ENCODE results near the gene TRAF1.

Gene TRAF1

DNA sequence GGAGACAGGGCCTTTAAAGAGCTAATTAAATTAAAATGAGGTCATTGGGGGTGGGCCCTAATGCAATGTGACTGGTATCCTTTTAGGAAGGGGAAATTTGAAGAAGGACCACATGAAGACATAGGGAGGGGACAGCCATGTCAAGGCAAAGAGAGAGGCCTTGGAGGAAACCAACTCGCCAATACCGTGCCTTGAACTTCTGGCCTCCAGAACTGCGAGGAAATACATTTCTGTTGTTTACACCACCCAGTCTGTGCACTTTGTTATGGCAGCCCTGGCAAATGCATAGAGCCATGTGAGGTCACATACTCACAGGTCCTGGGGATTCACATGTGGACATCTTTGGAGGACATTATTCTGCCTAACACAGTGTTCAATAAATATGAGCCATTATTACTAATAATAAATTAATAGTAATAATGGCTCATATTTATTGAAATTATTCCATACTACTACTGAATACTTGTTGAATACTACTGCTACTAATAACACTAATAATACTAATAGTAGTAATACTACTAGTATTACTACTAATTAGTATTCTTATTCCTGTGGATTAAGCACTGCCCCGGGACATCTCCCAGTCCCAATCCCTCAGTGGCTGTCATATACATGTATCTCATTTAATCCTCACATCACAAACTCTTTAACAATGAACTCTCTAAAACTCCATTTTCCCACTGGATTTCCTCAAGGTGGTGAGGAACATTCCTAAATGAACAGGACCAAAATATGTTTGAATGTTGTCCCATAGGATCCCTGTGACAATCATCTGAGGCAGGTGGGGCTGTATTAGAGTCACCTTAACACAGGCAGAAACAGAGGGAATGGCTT lies 8.4 kb downstream of the TRAF1 start:
- Histone ChIP-seq H3K4me3 (ENCODE audit: insufficient read depth, low read depth, low read length, poor library complexity, severe bottlenecking) (no peak overlapping the region), H3K27ac (ENCODE audit: insufficient read depth, low read length, poor library complexity, severe bottlenecking) (peak overlapping the region; percentile 100), H3K9me3 (ENCODE audit: control insufficient read depth, low read length) (no peaks in the 10 kb centered on the region), H3K36me3 (ENCODE audit: control insufficient read depth, insufficient read depth, low read length) (peaks cover 49% of the 10 kb centered on the region), H3K27me3 (replicated peaks; ENCODE audit: control insufficient read depth, insufficient read depth, low read length, poor library complexity, severe bottlenecking) (no peaks in the 10 kb centered on the region), H3K4me1 (ENCODE audit: control insufficient read depth, insufficient read depth, low read length, poor library complexity, severe bottlenecking) (peaks cover 79% of the 10 kb centered on the region)
- DNase-seq = no peak

- Histone ChIP-seq H3K4me1 (ENCODE audit: control insufficient read depth, insufficient read depth, low read length, poor library complexity, severe bottlenecking) (peaks cover 70% of the 10 kb centered on the region), H3K27me3 (replicated peaks; ENCODE audit: control insufficient read depth, insufficient read depth, low read length, poor library complexity, severe bottlenecking) (no peaks in the 10 kb centered on the region), H3K9me3 (ENCODE audit: control insufficient read depth, low read length) (no peaks in the 10 kb centered on the region), H3K4me3 (ENCODE audit: insufficient read depth, low read depth, low read length, poor library complexity, severe bottlenecking) (no peak overlapping the region), H3K36me3 (ENCODE audit: control insufficient read depth, insufficient read depth, low read length) (peaks cover 54% of the 10 kb centered on the region), H3K27ac (ENCODE audit: insufficient read depth, low read length, poor library complexity, severe bottlenecking) (peak overlapping the region; percentile 49)
- no peak for DNase-seq
Observed at GRCh38 chr9:120916991-120917880, 9.4 kb downstream of the TRAF1 start.

GRCh38 chr9:120916588-120916987 lies 10.0 kb downstream of the TRAF1 start:
- Histone ChIP-seq H3K27me3 (replicated peaks; ENCODE audit: control insufficient read depth, insufficient read depth, low read length, poor library complexity, severe bottlenecking) (no peaks in the 10 kb centered on the region), H3K9me3 (ENCODE audit: control insufficient read depth, low read length) (no peaks in the 10 kb centered on the region), H3K36me3 (ENCODE audit: control insufficient read depth, insufficient read depth, low read length) (peaks cover 60% of the 10 kb centered on the region), H3K27ac (ENCODE audit: insufficient read depth, low read length, poor library complexity, severe bottlenecking) (peak overlapping the region; percentile 49), H3K4me1 (ENCODE audit: control insufficient read depth, insufficient read depth, low read length, poor library complexity, severe bottlenecking) (peaks cover 64% of the 10 kb centered on the region), H3K4me3 (ENCODE audit: insufficient read depth, low read depth, low read length, poor library complexity, severe bottlenecking) (no peak overlapping the region)
- DNase-seq = no peak

DNA sequence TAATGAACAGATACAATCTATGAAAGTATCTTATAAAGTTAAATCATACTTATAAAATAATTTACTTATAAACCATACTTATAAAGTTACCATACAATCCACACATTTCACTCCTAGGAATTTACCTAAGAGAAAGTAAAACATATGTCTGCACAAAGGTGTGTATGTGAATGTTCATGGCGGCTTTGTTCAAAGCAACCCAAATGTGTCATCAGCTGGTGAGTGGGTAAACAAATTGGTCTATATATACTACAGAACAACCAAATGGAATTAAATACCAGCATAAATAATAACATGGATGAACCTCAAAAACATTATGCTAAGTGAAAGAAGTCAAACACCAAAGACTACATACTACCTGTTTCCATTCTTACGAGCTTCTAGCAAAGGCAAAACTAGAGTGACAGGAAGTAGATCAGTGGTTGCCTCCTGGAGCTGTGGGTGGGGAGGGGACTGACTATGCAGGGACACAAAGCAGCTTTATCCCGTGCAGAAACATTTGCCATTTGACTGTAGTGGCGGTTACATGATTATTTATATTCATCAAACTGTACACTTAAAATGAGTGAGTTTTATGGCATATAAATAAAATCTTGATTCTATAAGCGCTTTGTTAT lies 10.6 kb downstream of the TRAF1 start:
- peak overlapping the region; percentile 49 for H3K27ac ChIP-seq (ENCODE audit: insufficient read depth, low read length, poor library complexity, severe bottlenecking)
- H3K4me3 ChIP-seq (ENCODE audit: insufficient read depth, low read depth, low read length, poor library complexity, severe bottlenecking) = no peak overlapping the region
- DNase-seq = no peak
- peaks cover 67% of the 10 kb centered on the region for H3K36me3 ChIP-seq (ENCODE audit: control insufficient read depth, insufficient read depth, low read length)
- H3K27me3 ChIP-seq (replicated peaks; ENCODE audit: control insufficient read depth, insufficient read depth, low read length, poor library complexity, severe bottlenecking) = no peaks in the 10 kb centered on the region
- peaks cover 60% of the 10 kb centered on the region for H3K4me1 ChIP-seq (ENCODE audit: control insufficient read depth, insufficient read depth, low read length, poor library complexity, severe bottlenecking)
- H3K9me3 ChIP-seq (ENCODE audit: control insufficient read depth, low read length) = no peaks in the 10 kb centered on the region

DNA sequence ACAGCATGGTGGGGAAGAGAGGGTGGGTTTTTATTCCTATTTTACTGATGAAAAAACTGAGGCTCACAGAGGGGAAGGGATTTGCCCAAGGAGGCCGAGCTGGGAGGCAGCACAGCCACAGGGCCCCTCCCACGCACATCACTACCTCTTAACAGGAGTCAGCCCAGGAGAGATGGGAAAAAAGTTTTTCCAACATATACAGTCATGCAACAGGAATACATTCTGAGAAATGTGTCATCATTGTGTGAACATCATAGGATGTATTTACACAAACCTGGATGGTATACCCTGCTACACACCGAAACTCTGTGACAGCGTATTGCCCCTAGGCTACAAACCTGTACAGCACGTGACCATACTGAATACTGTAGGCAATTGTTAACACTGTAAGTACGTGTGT lies 11.6 kb downstream of the TRAF1 start:
- Histone ChIP-seq H3K27me3 (replicated peaks; ENCODE audit: control insufficient read depth, insufficient read depth, low read length, poor library complexity, severe bottlenecking) (no peaks in the 10 kb centered on the region), H3K4me1 (ENCODE audit: control insufficient read depth, insufficient read depth, low read length, poor library complexity, severe bottlenecking) (peaks cover 60% of the 10 kb centered on the region), H3K27ac (ENCODE audit: insufficient read depth, low read length, poor library complexity, severe bottlenecking) (no peak overlapping the region), H3K9me3 (ENCODE audit: control insufficient read depth, low read length) (no peaks in the 10 kb centered on the region), H3K36me3 (ENCODE audit: control insufficient read depth, insufficient read depth, low read length) (peaks cover 77% of the 10 kb centered on the region), H3K4me3 (ENCODE audit: insufficient read depth, low read depth, low read length, poor library complexity, severe bottlenecking) (no peak overlapping the region)
- no peak for DNase-seq

DNA sequence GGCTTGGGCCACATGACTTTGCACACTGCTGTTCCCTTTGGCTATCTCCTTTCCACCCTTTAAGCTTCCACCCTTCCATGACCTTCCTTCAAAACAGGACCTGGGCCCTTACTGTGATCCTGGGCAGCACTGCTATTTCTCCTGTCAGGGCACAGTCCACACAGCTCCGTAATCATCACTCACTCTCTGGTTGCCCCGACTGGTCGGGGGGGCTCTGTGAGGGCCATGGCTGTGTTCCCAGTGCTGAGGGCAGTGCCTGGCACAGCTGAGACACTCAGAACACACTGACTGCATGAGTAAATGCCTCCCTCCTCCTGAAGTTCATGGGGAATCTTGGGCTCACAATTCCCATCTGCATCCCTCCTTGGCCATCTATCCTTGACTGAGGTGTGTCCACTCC lies 12.2 kb downstream of the TRAF1 start:
- H3K9me3 ChIP-seq (ENCODE audit: control insufficient read depth, low read length) = no peaks in the 10 kb centered on the region
- peaks cover 60% of the 10 kb centered on the region for H3K4me1 ChIP-seq (ENCODE audit: control insufficient read depth, insufficient read depth, low read length, poor library complexity, severe bottlenecking)
- no peaks in the 10 kb centered on the region for H3K27me3 ChIP-seq (replicated peaks; ENCODE audit: control insufficient read depth, insufficient read depth, low read length, poor library complexity, severe bottlenecking)
- peaks cover 81% of the 10 kb centered on the region for H3K36me3 ChIP-seq (ENCODE audit: control insufficient read depth, insufficient read depth, low read length)
- H3K27ac ChIP-seq (ENCODE audit: insufficient read depth, low read length, poor library complexity, severe bottlenecking) = no peak overlapping the region
- DNase-seq = no peak
- H3K4me3 ChIP-seq (ENCODE audit: insufficient read depth, low read depth, low read length, poor library complexity, severe bottlenecking) = no peak overlapping the region

GRCh38 chr9:120913647-120914264 lies 12.8 kb downstream of the TRAF1 start:
- H3K4me1 ChIP-seq (ENCODE audit: control insufficient read depth, insufficient read depth, low read length, poor library complexity, severe bottlenecking) = peaks cover 56% of the 10 kb centered on the region
- H3K27me3 ChIP-seq (replicated peaks; ENCODE audit: control insufficient read depth, insufficient read depth, low read length, poor library complexity, severe bottlenecking) = no peaks in the 10 kb centered on the region
- no peak overlapping the region for H3K27ac ChIP-seq (ENCODE audit: insufficient read depth, low read length, poor library complexity, severe bottlenecking)
- H3K9me3 ChIP-seq (ENCODE audit: control insufficient read depth, low read length) = no peaks in the 10 kb centered on the region
- no peak overlapping the region for H3K4me3 ChIP-seq (ENCODE audit: insufficient read depth, low read depth, low read length, poor library complexity, severe bottlenecking)
- H3K36me3 ChIP-seq (ENCODE audit: control insufficient read depth, insufficient read depth, low read length) = peaks cover 84% of the 10 kb centered on the region
- DNase-seq = no peak

- no peak overlapping the region for H3K4me3 ChIP-seq (ENCODE audit: insufficient read depth, low read depth, low read length, poor library complexity, severe bottlenecking)
Observed at GRCh38 chr9:120912958-120913646, 13.5 kb downstream of the TRAF1 start.

GRCh38 chr9:120911295-120911837 lies 15.2 kb downstream of the TRAF1 start:
- Histone ChIP-seq H3K27me3 (replicated peaks; ENCODE audit: control insufficient read depth, insufficient read depth, low read length, poor library complexity, severe bottlenecking) (no peaks in the 10 kb centered on the region), H3K9me3 (ENCODE audit: control insufficient read depth, low read length) (no peaks in the 10 kb centered on the region), H3K4me1 (ENCODE audit: control insufficient read depth, insufficient read depth, low read length, poor library complexity, severe bottlenecking) (peaks cover 42% of the 10 kb centered on the region), H3K36me3 (ENCODE audit: control insufficient read depth, insufficient read depth, low read length) (peaks cover 84% of the 10 kb centered on the region), H3K4me3 (ENCODE audit: insufficient read depth, low read depth, low read length, poor library complexity, severe bottlenecking) (no peak overlapping the region), H3K27ac (ENCODE audit: insufficient read depth, low read length, poor library complexity, severe bottlenecking) (peak overlapping the region; percentile 76)
- DNase-seq = no peak

More at GRCh38 chr9:120912958-120913646, 13.5 kb downstream of the TRAF1 start:
- H3K36me3 ChIP-seq (ENCODE audit: control insufficient read depth, insufficient read depth, low read length) = peaks cover 83% of the 10 kb centered on the region
- peaks cover 52% of the 10 kb centered on the region for H3K4me1 ChIP-seq (ENCODE audit: control insufficient read depth, insufficient read depth, low read length, poor library complexity, severe bottlenecking)
- no peaks in the 10 kb centered on the region for H3K9me3 ChIP-seq (ENCODE audit: control insufficient read depth, low read length)
- H3K27me3 ChIP-seq (replicated peaks; ENCODE audit: control insufficient read depth, insufficient read depth, low read length, poor library complexity, severe bottlenecking) = no peaks in the 10 kb centered on the region
- no peak overlapping the region for H3K27ac ChIP-seq (ENCODE audit: insufficient read depth, low read length, poor library complexity, severe bottlenecking)
- DNase-seq = no peak

Data from effector memory CD4-positive, alpha-beta T cell (primary cell).